Activated naive CD8-positive, alpha-beta T cell treated with anti-CD3 and anti-CD28 coated beads, Interleukin-2, amount 10 ng/mL, durations not matched to agents 7 days and 5 days (primary cell): ENCODE measurements around the gene PHF2. TPM values are rescaled to one million over a fixed set of nuclear protein-coding genes. Genes with fewer than 3 reads are reported as not detected.

Experiments
- ATAC-seq: fragments of 150-1000 bp; cut with Tn5 transposase; one replicate; pipeline ENCODE4 v1.10.0; 2021; ENCODE audit warnings: low read depth, moderate library complexity
- POLR2A ChIA-PET: fragments of 350-600 bp; sonication (Branson Sonifier 250); formaldehyde crosslinking; loops from one replicate; lab custom pipeline; 2021; ENCODE audit warnings: antibody characterized with exemption; lab: Charles Lee
- DNase-seq: peaks from one replicate; pipeline ENCODE4 v3.0.0; 2021
- H3K27ac Mint-ChIP-seq: one replicate; pipeline ENCODE4 v1.8.0; 2022; ENCODE audit warnings: mild to moderate bottlenecking, mixed read lengths
- H3K27me3 Mint-ChIP-seq: one replicate; pipeline ENCODE4 v1.8.0; 2022; ENCODE audit warnings: mild to moderate bottlenecking, moderate library complexity, mixed read lengths
- H3K36me3 Mint-ChIP-seq: one replicate; pipeline ENCODE4 v1.8.0; 2021; ENCODE audit warnings: mild to moderate bottlenecking, mixed read lengths
- H3K4me1 Mint-ChIP-seq: one replicate; pipeline ENCODE4 v1.8.0; 2021; ENCODE audit warnings: mixed read lengths
- H3K4me3 Mint-ChIP-seq: one replicate; pipeline ENCODE4 v1.8.0; 2022; ENCODE audit warnings: mild to moderate bottlenecking, moderate library complexity, mixed read lengths
- H3K9me3 Mint-ChIP-seq: one replicate; pipeline ENCODE4 v1.8.0; 2021; ENCODE audit warnings: mixed read lengths
- total RNA-seq, 2 experiments: library from RNA; stranded (reverse); gene quantifications; one replicate each; pipeline ENCODE4 v1.2.3, GENCODE V29; 2021

The PHF2 gene
- total RNA-seq, 2 experiments from 2014 or later: 27.9 to 29.5 TPM

GRCh38 chr9:93636667-93637066 lies 60.3 kb downstream of the PHF2 start:
- Mint-ChIP-seq H3K36me3 (peaks cover 40% of the 10 kb centered on the region), H3K9me3 (peaks cover 12% of the 10 kb centered on the region), H3K27me3 (no peaks in the 10 kb centered on the region), H3K4me1 (no peaks in the 10 kb centered on the region), H3K27ac (no peak overlapping the region), H3K4me3 (no peak overlapping the region)
- ATAC-seq (no peak), DNase-seq (no peak)
- POLR2A ChIA-PET: no interaction called here

DNA sequence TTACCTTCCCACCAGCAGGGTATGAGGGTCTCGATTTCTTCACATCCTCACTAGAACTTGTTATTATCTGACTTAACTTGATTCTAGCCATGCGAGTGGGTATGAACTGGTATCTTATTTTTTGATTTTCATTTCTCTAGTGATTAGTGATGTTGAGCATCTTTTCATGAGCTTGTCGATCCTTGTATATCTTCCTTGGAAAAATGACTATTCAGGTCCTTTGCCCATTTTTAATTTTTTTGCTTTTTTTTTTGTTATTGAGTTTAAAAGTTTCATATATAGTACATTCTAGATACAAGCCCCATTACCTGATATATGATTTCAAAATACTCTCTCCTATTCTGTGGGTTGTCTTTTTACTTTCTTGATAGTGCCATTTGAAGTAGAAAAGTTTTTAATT lies 61.5 kb downstream of the PHF2 start:
- POLR2A ChIA-PET: no interaction called here
- Mint-ChIP-seq H3K9me3 (peaks cover 12% of the 10 kb centered on the region), H3K4me1 (no peaks in the 10 kb centered on the region), H3K4me3 (no peak overlapping the region), H3K27me3 (no peaks in the 10 kb centered on the region), H3K27ac (no peak overlapping the region), H3K36me3 (peaks cover 42% of the 10 kb centered on the region)
- DNase-seq (no peak), ATAC-seq (no peak)

GRCh38 chr9:93640027-93640426 lies 63.6 kb downstream of the PHF2 start:
- ATAC-seq (no peak), DNase-seq (no peak)
- POLR2A ChIA-PET: no interaction called here
- Mint-ChIP-seq H3K9me3 (peaks cover 12% of the 10 kb centered on the region), H3K4me1 (no peaks in the 10 kb centered on the region), H3K36me3 (peaks cover 46% of the 10 kb centered on the region), H3K27ac (no peak overlapping the region), H3K27me3 (no peaks in the 10 kb centered on the region), H3K4me3 (no peak overlapping the region)

GRCh38 chr9:93642961-93643360 lies 66.6 kb downstream of the PHF2 start:
- H3K4me1 Mint-ChIP-seq: no peaks in the 10 kb centered on the region
- POLR2A ChIA-PET: no interaction called here
- peaks cover 28% of the 10 kb centered on the region for H3K36me3 Mint-ChIP-seq
- H3K27ac Mint-ChIP-seq: no peak overlapping the region
- DNase-seq (no peak), ATAC-seq (no peak)
- no peak overlapping the region for H3K4me3 Mint-ChIP-seq
- no peaks in the 10 kb centered on the region for H3K27me3 Mint-ChIP-seq
- H3K9me3 Mint-ChIP-seq: peaks cover 4% of the 10 kb centered on the region

GRCh38 chr9:93644397-93645088 lies 68.2 kb downstream of the PHF2 start:
- Mint-ChIP-seq H3K27ac (no peak overlapping the region), H3K36me3 (peaks cover 17% of the 10 kb centered on the region), H3K4me3 (no peak overlapping the region), H3K9me3 (no peaks in the 10 kb centered on the region), H3K4me1 (no peaks in the 10 kb centered on the region), H3K27me3 (no peaks in the 10 kb centered on the region)
- POLR2A ChIA-PET: no interaction called here
- no peak for ATAC-seq
- peak; percentile 23 for DNase-seq

DNA sequence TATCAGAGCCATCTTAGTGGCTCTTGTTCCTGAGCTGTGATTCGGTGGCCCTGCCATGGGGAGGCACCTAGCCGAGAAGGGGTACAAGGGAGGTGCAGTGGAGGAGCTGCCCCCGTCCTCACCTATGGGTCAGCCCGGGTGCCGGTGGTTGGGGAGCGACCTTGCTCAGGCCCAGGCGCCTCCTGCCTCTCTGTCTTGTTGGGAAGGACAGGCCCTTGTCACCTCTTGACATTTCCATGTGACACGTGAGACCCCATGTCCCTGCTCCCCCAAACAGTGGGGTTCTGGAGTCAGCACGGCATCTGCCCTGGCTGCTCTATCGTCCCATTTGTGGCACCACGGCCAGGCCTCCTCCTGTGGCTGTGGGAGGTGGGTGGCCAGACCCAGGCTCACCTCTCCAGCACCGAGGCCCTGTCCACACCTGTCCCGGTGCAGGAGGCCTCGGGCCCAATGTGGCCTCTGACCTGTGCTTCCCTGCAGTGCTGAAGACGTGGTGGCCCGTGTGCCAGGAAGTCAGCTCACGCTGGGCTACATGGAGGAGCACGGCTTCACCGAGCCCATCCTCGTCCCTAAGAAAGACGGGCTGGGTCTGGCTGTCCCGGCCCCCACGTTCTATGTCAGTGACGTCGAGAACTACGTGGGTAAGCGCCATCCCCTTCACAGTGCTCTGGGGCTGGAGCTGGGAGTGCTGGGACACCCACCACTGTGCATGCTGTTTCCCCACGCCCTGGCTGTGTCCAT lies 68.9 kb downstream of the PHF2 start:
- Mint-ChIP-seq H3K36me3 (peaks cover 14% of the 10 kb centered on the region), H3K9me3 (no peaks in the 10 kb centered on the region), H3K27ac (no peak overlapping the region), H3K4me1 (no peaks in the 10 kb centered on the region), H3K4me3 (no peak overlapping the region), H3K27me3 (no peaks in the 10 kb centered on the region)
- POLR2A ChIA-PET: no interaction called here
- DNase-seq (peak; percentile 21), ATAC-seq (no peak)

DNA sequence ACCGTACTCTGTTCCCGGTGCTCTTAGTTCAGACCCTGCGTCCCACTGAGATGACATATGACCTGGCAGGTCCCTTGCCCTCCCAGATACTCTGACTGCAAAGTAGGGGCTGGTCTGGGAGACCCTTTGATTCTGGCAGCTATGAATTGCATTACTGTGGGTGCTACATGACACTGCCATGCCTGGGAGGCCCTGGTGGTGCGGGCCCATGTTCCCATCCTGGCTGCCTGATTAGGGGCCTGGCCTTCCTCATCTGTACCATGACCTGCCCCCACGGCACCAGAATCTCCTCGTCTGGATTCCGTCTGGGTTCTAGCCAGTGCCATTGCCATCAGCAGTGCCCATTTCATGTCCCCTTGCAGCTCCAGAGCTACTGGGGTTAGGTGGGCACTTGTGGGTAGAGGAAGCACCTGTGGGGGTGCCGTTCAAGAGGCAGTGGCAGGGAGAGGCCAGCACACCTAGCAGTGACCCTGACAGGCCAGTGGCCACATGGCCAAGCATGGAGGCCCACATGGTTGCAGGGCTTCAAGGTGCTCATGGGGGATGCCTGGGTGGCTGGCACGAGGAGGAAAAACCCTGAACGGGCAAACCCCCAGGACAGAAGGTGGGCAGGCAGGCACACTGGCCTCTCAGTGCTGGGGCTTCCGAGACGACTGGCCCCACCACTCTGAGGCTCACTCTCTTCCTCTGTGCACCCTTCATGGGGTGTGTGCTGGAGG lies 69.7 kb downstream of the PHF2 start:
- Mint-ChIP-seq H3K36me3 (peaks cover 9% of the 10 kb centered on the region), H3K27ac (no peak overlapping the region), H3K9me3 (no peaks in the 10 kb centered on the region), H3K27me3 (no peaks in the 10 kb centered on the region), H3K4me1 (no peaks in the 10 kb centered on the region), H3K4me3 (no peak overlapping the region)
- DNase-seq (no peak), ATAC-seq (no peak)
- POLR2A ChIA-PET: no interaction called here

DNA sequence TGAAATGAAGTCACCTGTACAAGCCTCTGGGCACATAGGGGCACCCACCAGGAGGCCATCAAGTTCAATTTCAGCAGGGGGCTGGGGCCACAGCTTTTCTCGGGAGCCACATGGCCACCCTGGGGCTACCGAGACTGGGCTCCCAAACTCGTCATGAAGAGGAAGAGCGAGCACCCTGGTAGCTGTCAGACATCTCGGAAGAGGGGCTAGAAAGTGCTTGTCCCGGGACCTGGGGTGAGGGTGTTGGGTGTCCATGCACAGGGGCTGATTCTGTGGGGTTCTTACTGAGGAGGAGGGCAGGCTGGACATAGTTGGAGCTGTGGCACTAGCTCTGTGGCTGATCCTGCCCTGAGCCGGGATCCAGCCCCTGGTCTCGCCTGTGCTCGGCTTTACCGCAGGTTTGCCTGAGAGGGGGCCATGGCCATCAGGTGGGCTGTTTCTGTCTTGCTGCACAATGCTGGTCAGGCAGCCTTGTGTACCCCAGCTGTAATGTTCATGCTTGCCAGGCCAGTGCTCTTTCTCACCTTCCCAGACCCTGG lies 70.3 kb downstream of the PHF2 start:
- ATAC-seq (no peak), DNase-seq (peak; percentile 21)
- Mint-ChIP-seq H3K4me1 (no peaks in the 10 kb centered on the region), H3K4me3 (no peak overlapping the region), H3K9me3 (no peaks in the 10 kb centered on the region), H3K27me3 (no peaks in the 10 kb centered on the region), H3K27ac (no peak overlapping the region), H3K36me3 (peaks cover 7% of the 10 kb centered on the region)
- POLR2A ChIA-PET: no interaction called here

GRCh38 chr9:93648181-93648580 lies 71.8 kb downstream of the PHF2 start:
- H3K9me3 Mint-ChIP-seq: no peaks in the 10 kb centered on the region
- DNase-seq (peak; percentile 5), ATAC-seq (no peak)
- POLR2A ChIA-PET: no interaction called here
- no peaks in the 10 kb centered on the region for H3K4me1 Mint-ChIP-seq
- no peak overlapping the region for H3K4me3 Mint-ChIP-seq
- no peak overlapping the region for H3K27ac Mint-ChIP-seq
- peaks cover 4% of the 10 kb centered on the region for H3K36me3 Mint-ChIP-seq
- no peaks in the 10 kb centered on the region for H3K27me3 Mint-ChIP-seq

GRCh38 chr9:93648836-93649235 lies 72.5 kb downstream of the PHF2 start:
- H3K4me1 Mint-ChIP-seq: no peaks in the 10 kb centered on the region
- DNase-seq (peak; percentile 10), ATAC-seq (no peak)
- H3K27me3 Mint-ChIP-seq: no peaks in the 10 kb centered on the region
- no peaks in the 10 kb centered on the region for H3K9me3 Mint-ChIP-seq
- POLR2A ChIA-PET: no interaction called here
- peaks cover 1% of the 10 kb centered on the region for H3K36me3 Mint-ChIP-seq
- H3K4me3 Mint-ChIP-seq: no peak overlapping the region
- no peak overlapping the region for H3K27ac Mint-ChIP-seq

- no peak overlapping the region for H3K27ac Mint-ChIP-seq
- H3K27me3 Mint-ChIP-seq: no peaks in the 10 kb centered on the region
- peak; percentile 7 for DNase-seq
- H3K4me3 Mint-ChIP-seq: no peak overlapping the region
- H3K36me3 Mint-ChIP-seq: peaks cover 1% of the 10 kb centered on the region
- ATAC-seq: no peak
- H3K4me1 Mint-ChIP-seq: no peaks in the 10 kb centered on the region
- no peaks in the 10 kb centered on the region for H3K9me3 Mint-ChIP-seq
- POLR2A ChIA-PET: no interaction called here
Measured at GRCh38 chr9:93649610-93650261, 73.4 kb downstream of the PHF2 start.

DNA sequence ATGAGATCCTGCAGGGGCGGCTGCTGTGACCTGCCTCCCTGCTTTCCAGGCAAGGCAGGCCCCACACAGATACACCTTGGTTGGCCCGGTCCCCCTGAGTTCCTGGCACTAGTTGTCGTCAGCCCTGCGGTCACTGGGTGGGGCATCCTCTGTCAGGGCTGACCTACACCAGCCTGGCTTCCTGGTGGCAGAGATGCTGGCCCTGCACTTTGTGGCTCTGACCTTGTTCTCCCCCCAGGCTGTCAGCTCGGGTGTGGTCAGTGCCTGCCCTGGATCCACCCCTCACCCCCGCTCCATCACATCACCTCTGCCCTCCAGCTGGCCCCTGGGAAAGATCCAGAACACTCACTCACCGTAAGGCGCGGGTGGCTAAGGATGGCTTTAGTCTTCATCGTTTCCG lies 74.1 kb downstream of the PHF2 start:
- no peak for ATAC-seq
- Mint-ChIP-seq H3K4me3 (no peak overlapping the region), H3K27ac (no peak overlapping the region), H3K9me3 (no peaks in the 10 kb centered on the region), H3K4me1 (no peaks in the 10 kb centered on the region), H3K27me3 (no peaks in the 10 kb centered on the region), H3K36me3 (peaks cover 1% of the 10 kb centered on the region)
- DNase-seq: peak; percentile 11
- POLR2A ChIA-PET: no interaction called here

DNA sequence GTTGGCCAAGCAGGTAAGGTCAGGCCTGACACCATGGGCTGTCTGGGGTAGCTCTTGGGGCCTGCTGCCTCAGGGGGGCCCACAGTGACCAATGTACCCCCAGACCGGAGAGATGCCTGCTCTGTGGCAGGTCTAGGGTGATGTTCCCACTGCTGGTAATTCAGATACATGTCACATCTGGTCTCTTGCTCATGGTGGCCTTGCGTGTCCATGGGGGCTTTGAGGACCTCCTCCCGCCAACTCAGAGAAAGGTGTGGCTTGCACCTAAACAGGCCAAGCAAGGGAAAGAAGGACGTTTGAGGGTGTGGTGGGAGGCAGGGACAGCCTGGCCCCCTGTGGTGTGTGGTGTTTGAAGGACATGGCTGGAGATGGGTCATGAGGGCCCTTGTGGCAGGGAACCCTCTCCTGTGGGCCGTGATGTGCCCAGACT lies 75.2 kb downstream of the PHF2 start:
- DNase-seq: peak; percentile 17
- Mint-ChIP-seq H3K27ac (no peak overlapping the region), H3K4me1 (no peaks in the 10 kb centered on the region), H3K9me3 (no peaks in the 10 kb centered on the region), H3K4me3 (no peak overlapping the region), H3K27me3 (no peaks in the 10 kb centered on the region), H3K36me3 (peaks cover 1% of the 10 kb centered on the region)
- POLR2A ChIA-PET: no interaction called here
- ATAC-seq: no peak
